ENCODE results near the gene LAMA4.

LAMA4 gene

GRCh38 chr6:112275365-112275764 lies 21.0 kb upstream of the LAMA4 start:
- DNase-seq, result no peak

GRCh38 chr6:112274774-112275173 lies 20.4 kb upstream of the LAMA4 start:
- no peak for DNase-seq

GRCh38 chr6:112272799-112273198 lies 18.4 kb upstream of the LAMA4 start:
- DNase-seq, result no peak

- DNase-seq, result no peak
These were observed 16.4 kb upstream of the LAMA4 start for GRCh38 chr6:112270756-112271155.

- DNase-seq, result no peak
These were observed 15.7 kb upstream of the LAMA4 start for GRCh38 chr6:112269979-112270566.

GRCh38 chr6:112269114-112269513 lies 14.7 kb upstream of the LAMA4 start:
- no peak for DNase-seq

GRCh38 chr6:112268654-112269053 lies 14.3 kb upstream of the LAMA4 start:
- DNase-seq, result no peak

GRCh38 chr6:112268019-112268418 lies 13.7 kb upstream of the LAMA4 start:
- DNase-seq, result no peak

- no peak for DNase-seq
These were observed 12.0 kb upstream of the LAMA4 start for GRCh38 chr6:112266331-112266730.

GRCh38 chr6:112259337-112259675 lies 4.9 kb upstream of the LAMA4 start:
- DNase-seq, result no peak

- no peak for DNase-seq
These were observed 4.4 kb upstream of the LAMA4 start for GRCh38 chr6:112258642-112259336.

- no peak for DNase-seq
These were observed 3.0 kb upstream of the LAMA4 start for GRCh38 chr6:112257178-112257855.

GRCh38 chr6:112254921-112255320 lies 554 bp upstream of the LAMA4 start:
- DNase-seq, result no peak

- no peak for DNase-seq
These were observed 898 bp downstream of the LAMA4 start for GRCh38 chr6:112253498-112253840.

GRCh38 chr6:112252571-112253497 lies 1.5 kb downstream of the LAMA4 start:
- no peak for DNase-seq

GRCh38 chr6:112251171-112251875 lies 3.0 kb downstream of the LAMA4 start:
- DNase-seq, result no peak

- no peak for DNase-seq
These were observed 4.9 kb downstream of the LAMA4 start for GRCh38 chr6:112249489-112249888.

- no peak for DNase-seq
These were observed 7.1 kb downstream of the LAMA4 start for GRCh38 chr6:112247275-112247674.

GRCh38 chr6:112245511-112246203 lies 8.7 kb downstream of the LAMA4 start:
- DNase-seq, result no peak

GRCh38 chr6:112243861-112244827 lies 10.2 kb downstream of the LAMA4 start:
- DNase-seq, result no peak

Data from stimulated activated naive CD4-positive, alpha-beta T cell (primary cell).